Neuron (in vitro differentiated cells): ENCODE results near the gene SYNM.

Experiments used
- H2AFZ ChIP-seq: one replicate; pipeline ENCODE4 v1.6.1; 2013; ENCODE audit warnings: low read depth, mild to moderate bottlenecking, inconsistent platforms, low read length, moderate library complexity
- H3K27me3 ChIP-seq: one replicate; pipeline ENCODE4 v1.6.1; 2013; ENCODE audit warnings: low read length; ENCODE audit not compliant: insufficient read depth
- H3K36me3 ChIP-seq: one replicate; pipeline ENCODE4 v1.6.1; 2013; ENCODE audit warnings: low read length; ENCODE audit not compliant: insufficient read depth
- H3K4me1 ChIP-seq: one replicate; pipeline ENCODE4 v1.6.1; 2013; ENCODE audit warnings: low read length; ENCODE audit not compliant: insufficient read depth
- H3K4me3 ChIP-seq: 2 replicates; pipeline ENCODE4 v1.5.1; 2013; ENCODE audit warnings: mild to moderate bottlenecking, low read length, moderate library complexity
- H3K9me3 ChIP-seq: one replicate; pipeline ENCODE4 v1.6.1; 2013; ENCODE audit warnings: low read length

Gene SYNM

DNA sequence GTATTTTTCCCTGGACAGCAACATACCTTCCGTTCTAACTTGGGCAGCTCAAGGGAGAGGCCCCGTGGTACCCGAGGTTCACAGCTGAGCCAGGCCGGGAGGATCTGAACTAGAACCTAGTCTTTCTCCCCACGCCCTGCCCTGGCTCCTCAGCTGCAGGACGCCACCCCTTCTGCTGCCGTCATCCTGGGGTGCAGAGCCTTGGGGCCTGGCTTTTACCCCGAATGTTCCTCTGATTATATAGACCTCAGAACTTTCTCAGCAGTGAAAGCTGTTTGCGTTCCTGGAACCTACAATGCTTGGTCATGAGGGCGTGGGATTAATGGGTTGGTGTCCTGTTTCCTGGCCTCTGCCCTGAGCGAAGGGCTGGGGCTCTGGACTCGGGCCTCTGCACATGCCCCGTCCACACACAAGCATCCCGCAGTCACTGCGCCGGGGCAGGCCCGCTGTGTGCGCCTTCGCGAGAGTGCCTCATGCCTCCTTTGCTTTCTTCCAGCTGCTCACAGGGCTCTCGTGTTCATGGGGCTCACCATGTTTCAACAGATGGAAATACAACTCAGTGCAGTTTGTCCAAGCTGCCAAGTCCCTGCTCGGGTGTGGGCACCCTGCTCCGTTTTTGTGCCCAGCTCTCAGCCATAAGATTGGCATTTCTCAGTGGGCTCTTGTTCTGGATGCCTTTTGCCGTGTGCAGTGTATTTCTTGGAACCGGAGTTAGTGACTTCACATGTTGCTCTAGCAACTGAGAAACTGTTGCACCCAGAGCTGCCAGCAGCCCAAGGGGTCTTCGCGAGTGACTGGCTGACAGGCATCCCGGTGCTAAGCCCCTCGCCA is 20.4 kb downstream of the SYNM start:
- H3K36me3 ChIP-seq = peaks cover 6% of the 10 kb centered on the region
- peaks cover 21% of the 10 kb centered on the region for H3K4me1 ChIP-seq
- H3K9me3 ChIP-seq = peaks cover 1% of the 10 kb centered on the region
- H2AFZ ChIP-seq = no peak overlapping the region
- H3K27me3 ChIP-seq = no peaks in the 10 kb centered on the region
- H3K4me3 ChIP-seq = no peak overlapping the region

DNA sequence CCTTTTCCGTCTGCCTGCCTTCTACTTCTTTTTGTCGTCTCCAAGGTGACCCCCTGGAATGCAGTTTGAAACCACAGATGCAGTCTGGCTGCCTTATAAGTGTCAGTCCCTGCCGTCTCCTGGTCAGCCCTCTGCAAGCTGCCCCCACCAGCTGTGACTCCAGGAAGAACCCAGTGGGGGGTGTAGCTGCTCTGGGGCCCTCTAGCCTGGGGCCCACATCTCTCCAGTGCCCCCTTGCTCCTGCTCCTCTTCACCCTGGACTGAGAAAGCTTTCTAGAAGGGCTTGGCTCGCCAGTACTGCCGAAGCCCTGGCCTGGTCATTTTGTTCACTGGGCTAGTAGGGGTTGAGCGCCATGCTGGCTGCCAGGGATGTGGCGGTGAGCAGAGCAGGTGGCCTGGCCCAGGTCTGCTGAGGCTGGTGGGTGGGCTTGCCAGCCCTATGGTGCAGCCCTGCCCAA is 21.3 kb downstream of the SYNM start:
- Histone ChIP-seq H3K36me3 (peaks cover 6% of the 10 kb centered on the region), H3K4me1 (peaks cover 21% of the 10 kb centered on the region)

DNA sequence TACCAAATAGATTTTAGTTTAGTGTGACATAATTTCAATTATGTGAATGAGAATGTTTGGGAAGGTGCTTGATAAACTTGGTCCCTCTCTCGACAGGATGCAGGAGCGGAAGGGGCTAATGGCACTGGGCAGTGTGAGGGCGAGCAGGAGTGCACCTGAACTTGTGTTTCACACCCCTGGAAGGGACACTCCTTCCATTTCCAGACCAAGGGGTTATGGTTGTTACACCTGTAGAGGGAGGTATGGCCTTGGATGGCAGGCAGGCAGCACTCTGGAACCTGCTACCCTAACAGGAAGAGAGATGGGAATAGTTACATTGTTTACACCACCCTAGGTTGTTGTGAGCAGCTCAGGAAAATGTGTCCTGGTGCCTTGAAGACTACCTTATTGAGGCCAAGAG is 22.1 kb downstream of the SYNM start:
- Histone ChIP-seq H3K27me3 (no peaks in the 10 kb centered on the region), H3K4me3 (no peak overlapping the region), H3K4me1 (peaks cover 21% of the 10 kb centered on the region), H3K36me3 (peaks cover 13% of the 10 kb centered on the region), H3K9me3 (peaks cover 5% of the 10 kb centered on the region), H2AFZ (no peak overlapping the region)

More for the DNA sequence above, 21.3 kb downstream of the SYNM start:
- no peak overlapping the region for H2AFZ ChIP-seq
- H3K9me3 ChIP-seq = peaks cover 5% of the 10 kb centered on the region
- no peaks in the 10 kb centered on the region for H3K27me3 ChIP-seq
- no peak overlapping the region for H3K4me3 ChIP-seq

DNA sequence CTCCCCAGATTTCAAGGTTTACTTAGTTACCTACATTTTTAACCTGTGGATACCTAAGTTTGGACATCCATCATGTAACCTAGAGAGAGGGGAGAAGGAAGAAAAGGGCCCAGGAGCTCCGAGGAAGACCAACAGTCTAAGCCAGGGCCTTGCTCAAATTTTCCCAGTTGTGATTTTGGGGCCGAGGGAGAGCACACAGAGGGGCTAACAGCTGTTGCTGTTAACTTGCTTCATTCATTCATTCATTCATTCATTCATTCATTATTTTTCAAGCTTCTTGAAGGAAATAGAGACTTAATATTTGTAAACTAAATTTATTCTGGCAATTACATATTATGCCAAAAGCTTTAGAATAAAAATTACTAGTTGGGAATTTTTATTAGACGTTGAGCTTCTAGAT is 22.9 kb downstream of the SYNM start:
- Histone ChIP-seq H3K4me3 (no peak overlapping the region), H3K27me3 (no peaks in the 10 kb centered on the region), H3K4me1 (peaks cover 21% of the 10 kb centered on the region), H3K9me3 (peaks cover 5% of the 10 kb centered on the region), H2AFZ (no peak overlapping the region), H3K36me3 (peaks cover 14% of the 10 kb centered on the region)

DNA sequence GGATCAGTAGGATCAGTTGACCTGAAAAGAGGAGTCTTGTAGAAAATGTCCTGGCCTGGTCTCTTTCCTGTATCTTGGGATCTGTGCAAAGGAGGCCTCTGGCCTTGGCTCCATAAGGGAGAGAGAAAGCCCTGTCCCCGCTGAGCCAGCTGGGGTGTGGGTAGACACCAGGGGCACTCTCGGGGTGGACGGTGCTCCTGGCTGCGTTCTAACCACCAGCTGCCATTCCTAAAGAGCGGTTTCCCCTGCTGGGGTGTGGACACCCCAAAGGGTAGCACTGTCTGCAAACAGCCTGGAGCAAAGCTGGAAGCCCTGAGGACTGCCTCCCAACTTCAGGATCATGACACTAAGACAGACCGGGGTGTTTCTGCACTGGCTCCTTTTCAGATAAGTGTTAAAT is 23.5 kb downstream of the SYNM start:
- Histone ChIP-seq H3K9me3 (peaks cover 5% of the 10 kb centered on the region), H3K4me1 (peaks cover 20% of the 10 kb centered on the region), H3K36me3 (peaks cover 14% of the 10 kb centered on the region)

GRCh38 chr15:99129644-99130043 is 24.8 kb downstream of the SYNM start:
- H3K4me1 ChIP-seq = peaks cover 12% of the 10 kb centered on the region
- H3K27me3 ChIP-seq = no peaks in the 10 kb centered on the region
- H3K9me3 ChIP-seq = peaks cover 5% of the 10 kb centered on the region
- no peak overlapping the region for H3K4me3 ChIP-seq
- peaks cover 14% of the 10 kb centered on the region for H3K36me3 ChIP-seq
- H2AFZ ChIP-seq = no peak overlapping the region

More for the DNA sequence above, 23.5 kb downstream of the SYNM start:
- Histone ChIP-seq H2AFZ (no peak overlapping the region), H3K27me3 (no peaks in the 10 kb centered on the region), H3K4me3 (no peak overlapping the region)

GRCh38 chr15:99130314-99130713 is 25.4 kb downstream of the SYNM start:
- H2AFZ ChIP-seq = no peak overlapping the region
- H3K4me3 ChIP-seq = no peak overlapping the region
- H3K4me1 ChIP-seq = peaks cover 19% of the 10 kb centered on the region
- peaks cover 14% of the 10 kb centered on the region for H3K36me3 ChIP-seq
- no peaks in the 10 kb centered on the region for H3K27me3 ChIP-seq
- peaks cover 5% of the 10 kb centered on the region for H3K9me3 ChIP-seq

GRCh38 chr15:99130765-99131440 is 26.0 kb downstream of the SYNM start:
- Histone ChIP-seq H3K27me3 (no peaks in the 10 kb centered on the region), H2AFZ (no peak overlapping the region), H3K9me3 (peaks cover 5% of the 10 kb centered on the region), H3K36me3 (peaks cover 14% of the 10 kb centered on the region), H3K4me1 (peaks cover 17% of the 10 kb centered on the region), H3K4me3 (no peak overlapping the region)

DNA sequence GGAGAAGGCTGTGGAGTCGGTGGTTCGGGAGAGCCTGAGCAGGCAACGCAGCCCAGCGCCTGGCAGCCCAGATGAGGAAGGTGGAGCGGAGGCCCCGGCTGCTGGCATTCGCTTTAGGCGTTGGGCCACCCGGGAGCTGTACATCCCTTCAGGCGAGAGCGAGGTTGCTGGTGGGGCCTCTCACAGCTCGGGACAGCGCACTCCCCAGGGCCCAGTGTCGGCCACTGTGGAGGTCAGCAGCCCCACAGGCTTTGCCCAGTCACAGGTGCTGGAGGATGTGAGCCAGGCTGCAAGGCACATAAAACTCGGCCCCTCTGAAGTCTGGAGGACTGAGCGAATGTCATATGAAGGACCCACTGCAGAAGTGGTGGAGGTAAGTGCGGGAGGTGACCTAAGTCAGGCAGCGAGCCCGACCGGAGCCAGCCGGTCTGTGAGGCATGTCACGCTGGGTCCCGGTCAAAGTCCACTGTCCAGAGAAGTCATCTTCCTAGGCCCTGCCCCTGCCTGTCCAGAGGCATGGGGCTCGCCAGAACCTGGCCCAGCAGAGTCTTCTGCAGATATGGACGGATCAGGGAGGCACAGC is 26.7 kb downstream of the SYNM start:
- H3K4me3 ChIP-seq = no peak overlapping the region
- H2AFZ ChIP-seq = no peak overlapping the region
- no peaks in the 10 kb centered on the region for H3K27me3 ChIP-seq
- H3K36me3 ChIP-seq = peaks cover 16% of the 10 kb centered on the region
- H3K4me1 ChIP-seq = peaks cover 12% of the 10 kb centered on the region
- peaks cover 5% of the 10 kb centered on the region for H3K9me3 ChIP-seq

- H3K9me3 ChIP-seq = peaks cover 5% of the 10 kb centered on the region
Observed at GRCh38 chr15:99132122-99132521, 27.2 kb downstream of the SYNM start.

GRCh38 chr15:99132634-99133287 is 27.9 kb downstream of the SYNM start:
- Histone ChIP-seq H2AFZ (no peak overlapping the region), H3K4me3 (no peak overlapping the region), H3K36me3 (peaks cover 26% of the 10 kb centered on the region), H3K27me3 (no peaks in the 10 kb centered on the region), H3K4me1 (peaks cover 12% of the 10 kb centered on the region), H3K9me3 (peaks cover 5% of the 10 kb centered on the region)

More at GRCh38 chr15:99132122-99132521, 27.2 kb downstream of the SYNM start:
- H3K27me3 ChIP-seq = no peaks in the 10 kb centered on the region
- H2AFZ ChIP-seq = no peak overlapping the region
- H3K4me1 ChIP-seq = peaks cover 12% of the 10 kb centered on the region
- peaks cover 22% of the 10 kb centered on the region for H3K36me3 ChIP-seq
- H3K4me3 ChIP-seq = no peak overlapping the region

GRCh38 chr15:99134317-99134821 is 29.5 kb downstream of the SYNM start:
- H2AFZ ChIP-seq = no peak overlapping the region

More at GRCh38 chr15:99134317-99134821, 29.5 kb downstream of the SYNM start:
- peaks cover 14% of the 10 kb centered on the region for H3K4me1 ChIP-seq
- peaks cover 24% of the 10 kb centered on the region for H3K36me3 ChIP-seq
- peaks cover 5% of the 10 kb centered on the region for H3K9me3 ChIP-seq
- no peak overlapping the region for H3K4me3 ChIP-seq
- H3K27me3 ChIP-seq = no peaks in the 10 kb centered on the region
